ENCODE data around the gene LRRC36. TPM values are rescaled to one million over a fixed set of nuclear protein-coding genes. Genes with fewer than 3 reads are reported as not detected.

LRRC36 gene
- total RNA-seq, 1 experiment from 2014 or later, result not detected

DNA sequence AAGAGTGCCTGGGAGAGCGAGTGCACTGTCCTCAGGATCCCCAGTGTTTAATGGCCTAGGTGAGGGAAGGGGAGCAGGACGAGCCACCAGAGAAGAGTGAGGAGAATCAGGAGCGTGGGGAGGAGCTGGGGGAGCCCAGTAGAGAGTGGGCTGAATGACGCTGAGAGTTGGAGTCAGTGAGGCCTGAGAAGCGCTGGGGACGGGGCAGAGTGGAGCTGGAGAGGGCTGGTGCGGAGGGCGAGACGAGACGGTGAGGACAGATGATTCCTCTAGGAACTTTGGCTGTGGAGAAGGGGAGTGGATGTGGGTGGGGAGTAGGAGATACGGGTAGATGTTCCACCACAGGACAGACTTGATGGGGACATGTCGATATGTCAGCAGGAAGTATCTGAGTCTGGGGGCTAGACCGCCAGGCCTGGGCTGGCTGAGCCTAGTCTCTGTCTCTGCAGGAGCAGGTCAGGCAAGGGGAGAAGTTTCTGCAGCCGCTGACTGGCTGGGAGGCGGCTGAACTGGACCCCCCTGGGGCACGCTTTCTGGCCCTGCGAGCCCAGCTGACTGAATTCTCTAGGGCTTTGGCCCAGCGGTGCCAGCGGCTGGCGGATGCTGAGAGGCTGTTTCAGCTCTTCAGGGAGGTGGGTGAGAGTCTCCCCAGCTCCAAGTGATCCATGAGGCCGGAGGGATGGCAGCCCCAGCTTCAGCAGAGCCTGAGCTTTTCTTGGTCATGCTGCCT lies 42.6 kb upstream of the LRRC36 start:
- no TSS peak for BruUV-seq (replicated peaks)
- H3K4me3 ChIP-seq (replicated peaks in 1 of 2; ENCODE audit: low read depth in 1 of 2, low read length in 2 of 2), result no peak overlapping the region
- DNase-seq (ENCODE audit: low read depth, low spot score) (no peak), ATAC-seq (no peak)
- TF ChIP-seq CBX3 (IDR thresholded peaks at IDR 0.05; ENCODE audit: low read depth) (no peak), MAX (IDR thresholded peaks at IDR 0.05) (no peak), YY1 (IDR thresholded peaks at IDR 0.05; ENCODE audit: extremely low read depth, insufficient replicate concordance, low read depth, low read length) (no peak), ZNF274 (IDR thresholded peaks at IDR 0.05; ENCODE audit: low read depth, low read length) (no peak), SIN3A (IDR thresholded peaks at IDR 0.05; ENCODE audit: low read depth) (no peak), ZFX (IDR thresholded peaks at IDR 0.05) (no peak), SRF (IDR thresholded peaks at IDR 0.05; ENCODE audit: low read depth) (no peak), EZH2phosphoT487 (IDR thresholded peaks at IDR 0.05; ENCODE audit: borderline replicate concordance) (no peak), ELF1 (IDR thresholded peaks at IDR 0.05; ENCODE audit: borderline replicate concordance, low read depth) (no peak), EZH2 (IDR thresholded peaks at IDR 0.05) (no peak)
- H3K4me2 ChIP-seq (ENCODE audit: low read length), result no peak overlapping the region
- POLR2A ChIA-PET, result interaction anchor here (1.5 kb wide), 1 partner anchor 37 kb away, joined by 4 read pairs; the partner anchor contains the start of gene FHOD1
- H3K9me3 ChIP-seq (ENCODE audit: control insufficient read depth in 1 of 2, insufficient read depth in 1 of 2, low read depth in 1 of 2, low read length in 2 of 2), result no peaks in the 10 kb centered on the region
- no peak overlapping the region for H3K9ac ChIP-seq (ENCODE audit: low read length)
- H3K27me3 ChIP-seq (ENCODE audit: insufficient read depth, low read length), result no peaks in the 10 kb centered on the region
- CTCF ChIA-PET, result interaction anchor here (2.0 kb wide), 1 partner anchor 24 kb away, joined by 6 read pairs; no protein-coding TSS in a partner anchor
- no peak overlapping the region for H3K27ac ChIP-seq (ENCODE audit: low read depth, low read length)
- no peaks in the 10 kb centered on the region for H3K79me2 ChIP-seq (ENCODE audit: insufficient read depth, low read length)
- peaks cover 10 to 16% of the 10 kb centered on the region in 2 experiments for H3K4me1 ChIP-seq (ENCODE audit: control insufficient read depth in 1 of 2, insufficient read depth in 2 of 2, low read length in 2 of 2)
- peaks cover 3 to 5% of the 10 kb centered on the region in 2 experiments; a peak in 2 of 4 replicates for H3K36me3 ChIP-seq (ENCODE audit: control insufficient read depth in 1 of 2, insufficient read depth in 2 of 2, low read length in 2 of 2)
- RAD21 ChIA-PET (ENCODE audit: low non-redundant PET in 1 of 2, low total read pairs in 2 of 2, uncharacterized antibody in 2 of 2, unreplicated experiment in 2 of 2), result no interaction called here
- H4K20me1 ChIP-seq (ENCODE audit: insufficient read depth), result no peaks in the 10 kb centered on the region
- no peak overlapping the region for H2AFZ ChIP-seq (ENCODE audit: low read depth, low read length, poor library complexity, severe bottlenecking)
- intact Hi-C loops (cut with micrococcal nuclease), result no loop called here
- no peaks in the 10 kb centered on the region for H3K9me2 ChIP-seq (ENCODE audit: insufficient read depth)
